Measurements from ENCODE around the gene DDX31.
"Not testable (repeated sequence)": the region's sequence is repeated elsewhere in the genome, so short reads cannot be mapped to it uniquely, and the experiment has no call there.

DDX31 gene

DNA sequence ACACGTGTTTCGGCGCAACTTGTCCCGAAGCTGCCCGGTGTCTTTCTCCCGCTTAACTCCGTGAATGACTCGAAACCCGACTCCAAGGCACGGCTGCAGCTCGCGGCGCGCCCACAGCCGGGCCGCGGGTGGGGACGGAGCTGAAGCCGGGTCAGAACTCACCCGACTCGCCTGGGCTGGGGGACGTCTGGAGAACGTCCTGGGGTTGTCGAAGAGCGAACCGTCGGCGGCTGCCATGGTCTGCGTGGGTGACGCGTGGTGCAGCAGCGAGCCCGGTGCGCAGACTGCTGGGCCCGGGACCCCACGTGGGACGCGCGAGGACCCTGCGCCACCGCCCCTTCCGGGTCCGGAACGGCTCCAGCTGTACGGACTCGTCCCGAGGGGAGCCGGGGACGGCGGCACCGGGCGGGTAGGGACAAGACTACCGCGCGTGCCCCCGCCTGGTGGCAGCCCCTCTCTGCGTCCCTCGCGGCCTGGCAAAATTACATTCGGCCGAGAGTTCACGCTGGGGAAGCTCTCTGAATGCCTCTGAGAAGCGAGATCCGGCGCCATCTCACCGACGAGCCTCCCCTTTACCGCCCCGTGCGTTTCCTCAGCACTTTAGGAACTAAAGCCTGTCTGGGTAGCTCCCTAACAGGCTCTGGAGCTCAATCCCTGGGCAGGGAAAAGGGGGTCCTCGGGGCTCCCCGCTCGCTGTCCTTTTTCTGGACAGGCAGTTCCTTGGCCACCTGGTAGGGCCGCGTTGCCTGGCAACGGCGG, at the start of gene DDX31:
TSS of gene DDX31 (minus strand) at position 286 of the 759 bp plus-strand sequence. CDS start at position 237, 49 bp downstream.
- H3K36me3 ChIP-seq (ENCODE audit: insufficient read depth, low read length): no peaks in the 10 kb centered on the region
- peak within 1 kb of the TSS; percentile 87 for H3K27ac ChIP-seq (ENCODE audit: low read depth, low read length)
- H3K4me1 ChIP-seq (ENCODE audit: insufficient read depth, low read length): peaks cover 27% of the 10 kb centered on the region
- peak within 1 kb of the TSS; percentile 91 to 99 for H3K4me3 ChIP-seq (ENCODE audit: low read depth in 1 of 2, low read length in 2 of 2)
- H3K9me3 ChIP-seq (ENCODE audit: low read length): no peaks in the 10 kb centered on the region
- H3K9ac ChIP-seq (ENCODE audit: low read length): peak within 1 kb of the TSS; percentile 77
- no peaks in the 10 kb centered on the region for H3K27me3 ChIP-seq (ENCODE audit: control insufficient read depth in 1 of 2, insufficient read depth in 2 of 2, low read length in 2 of 2)

DNA sequence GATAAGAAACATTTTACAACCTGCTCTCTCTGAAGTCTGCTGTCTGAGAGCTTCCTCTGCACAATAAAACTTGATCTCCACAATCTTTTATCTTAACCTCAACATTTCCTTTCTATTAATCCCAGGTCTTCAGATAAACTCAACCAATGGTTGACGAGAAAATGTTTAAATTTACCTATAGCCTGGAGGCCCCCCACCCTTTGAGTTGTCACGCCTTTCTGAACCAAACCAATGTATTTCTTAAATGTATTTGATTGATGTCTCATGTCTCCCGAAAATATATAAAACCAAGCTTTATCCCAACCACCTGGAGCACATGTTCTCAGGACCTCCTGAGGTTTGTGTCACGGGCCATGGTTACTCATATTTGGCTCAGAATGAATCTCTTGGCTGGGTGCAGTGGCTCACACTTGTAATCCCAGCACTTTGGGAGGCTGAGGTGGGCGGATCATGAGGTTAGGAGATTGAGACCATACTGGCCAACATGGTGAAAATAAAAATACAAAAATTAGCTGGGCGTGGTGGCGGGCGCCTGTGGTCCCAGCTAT, 48.7 kb upstream of the DDX31 start:
- H3K27ac ChIP-seq (ENCODE audit: low read depth, low read length); H3K4me3 ChIP-seq (ENCODE audit: low read depth in 1 of 2, low read length in 2 of 2); H3K9me3 ChIP-seq (ENCODE audit: low read length); H3K27me3 ChIP-seq (ENCODE audit: control insufficient read depth in 1 of 2, insufficient read depth in 2 of 2, low read length in 2 of 2); H3K9ac ChIP-seq (ENCODE audit: low read length); H3K4me1 ChIP-seq (ENCODE audit: insufficient read depth, low read length); H3K36me3 ChIP-seq (ENCODE audit: insufficient read depth, low read length): not testable (repeated sequence)

DNA sequence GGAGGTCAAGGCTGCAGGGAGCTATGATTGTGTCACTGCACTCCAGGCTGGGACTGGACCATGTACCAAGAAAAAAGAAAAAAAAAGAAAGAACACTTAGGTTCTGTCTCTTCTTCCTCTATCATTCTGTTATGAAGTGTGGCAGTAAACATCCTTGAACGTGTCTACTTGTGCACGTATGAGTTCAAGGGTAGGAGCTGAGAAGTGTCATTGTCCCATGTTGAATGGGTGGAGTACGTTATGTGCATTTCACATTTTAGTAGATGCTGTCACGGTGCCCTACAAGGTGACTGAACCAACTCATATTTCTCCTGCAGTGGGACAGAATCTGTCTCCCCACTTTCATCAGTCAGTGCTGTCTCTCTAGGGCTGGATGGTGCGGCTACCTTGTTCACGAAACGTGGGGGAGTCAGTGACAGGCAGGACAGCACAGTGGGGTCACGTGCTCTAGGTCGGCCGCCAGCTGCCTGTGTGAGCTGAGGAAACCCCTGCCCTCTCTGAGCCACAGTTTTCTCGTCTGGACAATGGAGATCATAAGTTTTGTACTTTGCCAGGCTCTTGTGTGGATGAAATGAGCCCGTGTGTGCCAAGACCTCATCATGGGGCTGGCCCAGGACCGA, 47.7 kb upstream of the DDX31 start:
- no peaks in the 10 kb centered on the region for H3K36me3 ChIP-seq (ENCODE audit: insufficient read depth, low read length)
- H3K27me3 ChIP-seq (ENCODE audit: control insufficient read depth in 1 of 2, insufficient read depth in 2 of 2, low read length in 2 of 2): no peaks in the 10 kb centered on the region
- H3K4me3 ChIP-seq (ENCODE audit: low read depth in 1 of 2, low read length in 2 of 2): no peak overlapping the region
- H3K9me3 ChIP-seq (ENCODE audit: low read length): no peaks in the 10 kb centered on the region
- H3K4me1 ChIP-seq (ENCODE audit: insufficient read depth, low read length): no peaks in the 10 kb centered on the region
- H3K27ac ChIP-seq (ENCODE audit: low read depth, low read length): no peak overlapping the region
- H3K9ac ChIP-seq (ENCODE audit: low read length): no peak overlapping the region

DNA sequence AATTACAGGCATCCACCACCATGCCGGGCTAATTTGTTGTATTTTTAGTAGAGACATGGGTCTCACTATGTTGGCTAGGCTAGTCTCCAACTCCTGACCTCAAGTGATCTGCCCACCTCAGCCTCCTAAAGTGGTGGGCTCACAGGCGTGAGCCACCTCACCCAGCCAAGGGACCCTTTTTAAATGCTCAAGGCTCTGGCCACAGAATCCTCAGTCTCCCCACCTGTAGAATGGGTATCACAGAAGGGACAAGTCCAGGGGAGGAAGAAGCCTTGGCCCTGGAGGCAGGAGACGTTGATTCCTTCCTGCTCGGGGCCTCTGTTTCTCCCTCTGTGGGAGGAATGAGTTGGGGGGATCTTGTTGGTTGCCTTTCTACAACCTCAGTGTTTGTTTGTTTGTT, 46.2 kb upstream of the DDX31 start:
- no peak overlapping the region for H3K27ac ChIP-seq (ENCODE audit: low read depth, low read length)
- H3K36me3 ChIP-seq (ENCODE audit: insufficient read depth, low read length): no peaks in the 10 kb centered on the region
- no peaks in the 10 kb centered on the region for H3K27me3 ChIP-seq (ENCODE audit: control insufficient read depth in 1 of 2, insufficient read depth in 2 of 2, low read length in 2 of 2)
- H3K9ac ChIP-seq (ENCODE audit: low read length): no peak overlapping the region
- H3K4me1 ChIP-seq (ENCODE audit: insufficient read depth, low read length): no peaks in the 10 kb centered on the region
- H3K4me3 ChIP-seq (ENCODE audit: low read depth in 1 of 2, low read length in 2 of 2): no peak overlapping the region
- H3K9me3 ChIP-seq (ENCODE audit: low read length): no peaks in the 10 kb centered on the region

DNA sequence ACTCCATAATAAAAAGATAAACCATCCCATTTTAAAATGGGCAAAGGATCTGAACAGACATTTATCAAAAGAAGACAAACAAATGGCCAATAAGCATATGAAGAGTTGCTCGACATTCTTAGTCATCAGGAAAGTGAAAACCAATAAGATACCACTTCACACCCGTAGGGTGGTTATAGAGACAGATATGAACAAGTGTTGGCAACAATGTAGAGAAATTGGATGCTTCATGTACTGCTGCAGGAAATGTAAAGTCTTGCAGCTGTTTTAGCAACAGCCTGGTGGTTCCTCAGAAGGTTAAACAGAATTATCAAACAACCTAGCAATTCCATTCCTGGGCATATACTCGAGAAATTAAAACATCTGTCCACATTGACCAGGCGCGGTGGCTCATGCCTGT, 43.0 kb upstream of the DDX31 start:
- no peaks in the 10 kb centered on the region for H3K36me3 ChIP-seq (ENCODE audit: insufficient read depth, low read length)
- H3K9me3 ChIP-seq (ENCODE audit: low read length): no peaks in the 10 kb centered on the region
- H3K27ac ChIP-seq (ENCODE audit: low read depth, low read length): no peak overlapping the region
- no peaks in the 10 kb centered on the region for H3K27me3 ChIP-seq (ENCODE audit: control insufficient read depth in 1 of 2, insufficient read depth in 2 of 2, low read length in 2 of 2)
- H3K9ac ChIP-seq (ENCODE audit: low read length): no peak overlapping the region
- no peak overlapping the region for H3K4me3 ChIP-seq (ENCODE audit: low read depth in 1 of 2, low read length in 2 of 2)
- H3K4me1 ChIP-seq (ENCODE audit: insufficient read depth, low read length): no peaks in the 10 kb centered on the region

DNA sequence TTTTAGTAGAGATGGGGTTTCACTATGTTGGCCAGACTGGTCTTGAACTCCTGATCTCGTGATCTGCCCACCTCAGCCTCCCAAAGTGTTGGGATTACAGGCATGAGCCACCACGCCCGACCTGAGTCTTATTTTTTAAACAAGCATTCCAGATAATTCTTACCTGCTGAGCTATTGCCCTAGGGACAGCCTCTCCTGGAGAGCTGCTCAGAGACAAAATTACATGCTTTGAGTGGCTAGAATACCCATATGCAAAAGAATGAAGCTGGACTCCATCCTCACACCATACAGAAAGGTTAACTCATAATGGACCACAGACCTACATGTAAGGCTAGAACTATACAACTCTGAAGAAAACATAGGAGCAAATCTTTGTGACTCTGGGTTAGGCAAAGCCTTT, 42.1 kb upstream of the DDX31 start:
- Histone ChIP-seq H3K9ac (ENCODE audit: low read length) (no peak overlapping the region), H3K36me3 (ENCODE audit: insufficient read depth, low read length) (no peaks in the 10 kb centered on the region), H3K4me3 (ENCODE audit: low read depth in 1 of 2, low read length in 2 of 2) (no peak overlapping the region), H3K4me1 (ENCODE audit: insufficient read depth, low read length) (no peaks in the 10 kb centered on the region), H3K27ac (ENCODE audit: low read depth, low read length) (no peak overlapping the region), H3K9me3 (ENCODE audit: low read length) (no peaks in the 10 kb centered on the region), H3K27me3 (ENCODE audit: control insufficient read depth in 1 of 2, insufficient read depth in 2 of 2, low read length in 2 of 2) (no peaks in the 10 kb centered on the region)

DNA sequence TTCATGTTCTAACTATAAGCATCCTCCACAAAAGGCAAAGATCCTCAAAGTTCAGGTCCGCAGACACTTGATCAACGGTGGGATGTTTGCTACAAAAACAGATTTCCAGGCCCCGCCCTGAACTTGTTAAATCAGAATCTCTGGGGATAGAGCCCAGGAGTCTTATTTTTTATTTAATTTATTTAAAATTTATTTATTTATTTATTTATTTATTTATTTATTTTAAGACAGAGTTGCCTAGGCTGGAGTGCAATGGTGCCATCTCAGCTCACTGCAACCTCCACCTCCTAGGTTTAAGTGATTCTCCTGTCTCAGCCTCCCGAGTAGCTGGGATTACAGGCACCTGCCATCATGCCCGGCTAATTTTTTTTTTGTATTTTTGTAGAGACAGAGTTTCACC, 41.4 kb upstream of the DDX31 start:
- H3K9me3 ChIP-seq (ENCODE audit: low read length); H3K9ac ChIP-seq (ENCODE audit: low read length); H3K27ac ChIP-seq (ENCODE audit: low read depth, low read length); H3K4me3 ChIP-seq (ENCODE audit: low read depth in 1 of 2, low read length in 2 of 2); H3K4me1 ChIP-seq (ENCODE audit: insufficient read depth, low read length); H3K27me3 ChIP-seq (ENCODE audit: control insufficient read depth in 1 of 2, insufficient read depth in 2 of 2, low read length in 2 of 2); H3K36me3 ChIP-seq (ENCODE audit: insufficient read depth, low read length): not testable (repeated sequence)

DNA sequence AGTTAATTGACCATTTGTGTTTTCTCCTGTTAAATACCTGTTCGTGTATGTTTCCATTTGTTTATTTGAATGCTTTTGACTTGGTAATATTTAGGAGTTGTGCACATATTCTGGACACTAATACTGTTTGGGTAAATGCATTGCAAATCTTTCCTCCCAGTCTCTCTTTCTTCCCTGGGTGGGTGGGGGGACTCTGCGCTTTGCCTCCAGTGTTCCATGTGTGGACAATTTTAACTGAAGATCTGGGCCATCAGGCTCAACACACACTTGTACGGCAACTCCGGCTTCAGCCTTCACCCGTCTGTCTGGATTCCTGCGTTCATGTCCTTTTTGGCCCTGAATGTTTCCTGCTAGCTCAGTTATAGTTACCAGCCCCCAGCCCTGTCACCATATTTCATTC, 40.5 kb upstream of the DDX31 start:
- Histone ChIP-seq H3K36me3 (ENCODE audit: insufficient read depth, low read length) (no peaks in the 10 kb centered on the region), H3K4me1 (ENCODE audit: insufficient read depth, low read length) (no peaks in the 10 kb centered on the region), H3K9ac (ENCODE audit: low read length) (no peak overlapping the region), H3K27ac (ENCODE audit: low read depth, low read length) (no peak overlapping the region), H3K4me3 (ENCODE audit: low read depth in 1 of 2, low read length in 2 of 2) (no peak overlapping the region), H3K27me3 (ENCODE audit: control insufficient read depth in 1 of 2, insufficient read depth in 2 of 2, low read length in 2 of 2) (no peaks in the 10 kb centered on the region), H3K9me3 (ENCODE audit: low read length) (no peaks in the 10 kb centered on the region)

DNA sequence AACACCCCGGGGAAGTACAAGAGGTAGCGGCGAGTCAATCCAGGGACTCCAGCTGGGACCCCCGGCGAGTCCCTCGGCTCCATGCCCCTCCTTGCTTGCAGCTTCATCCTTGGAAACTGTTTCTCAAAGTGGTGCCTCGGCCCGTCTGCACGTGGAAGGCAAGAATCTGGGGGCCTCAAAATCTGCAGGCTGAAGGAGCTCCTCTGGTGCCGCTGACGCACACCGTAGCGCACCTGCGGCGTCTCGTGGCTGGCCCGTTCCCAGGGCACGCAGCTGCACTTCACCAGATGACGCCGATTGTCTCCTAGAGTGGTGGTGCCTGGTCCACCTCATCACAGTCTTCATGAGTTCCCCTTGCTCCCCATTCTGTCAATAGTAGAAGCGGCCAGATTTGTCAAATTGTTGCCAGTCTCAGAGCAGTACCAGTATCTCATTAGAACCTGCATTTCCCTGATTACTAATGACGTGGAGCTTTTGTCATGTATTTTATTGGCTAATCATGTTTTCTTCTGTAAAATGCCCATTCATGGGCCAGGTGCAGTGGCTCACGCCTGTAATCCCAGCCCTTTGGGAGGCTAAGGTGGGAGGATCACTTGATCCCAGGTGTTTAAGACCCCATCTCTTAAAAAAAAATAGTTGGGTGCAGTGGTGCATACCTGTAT, 39.1 kb upstream of the DDX31 start:
- H3K9ac ChIP-seq (ENCODE audit: low read length): no peak overlapping the region
- H3K27me3 ChIP-seq (ENCODE audit: control insufficient read depth in 1 of 2, insufficient read depth in 2 of 2, low read length in 2 of 2): no peaks in the 10 kb centered on the region
- H3K9me3 ChIP-seq (ENCODE audit: low read length): no peaks in the 10 kb centered on the region
- H3K4me1 ChIP-seq (ENCODE audit: insufficient read depth, low read length): no peaks in the 10 kb centered on the region
- no peak overlapping the region for H3K4me3 ChIP-seq (ENCODE audit: low read depth in 1 of 2, low read length in 2 of 2)
- H3K36me3 ChIP-seq (ENCODE audit: insufficient read depth, low read length): no peaks in the 10 kb centered on the region
- no peak overlapping the region for H3K27ac ChIP-seq (ENCODE audit: low read depth, low read length)

DNA sequence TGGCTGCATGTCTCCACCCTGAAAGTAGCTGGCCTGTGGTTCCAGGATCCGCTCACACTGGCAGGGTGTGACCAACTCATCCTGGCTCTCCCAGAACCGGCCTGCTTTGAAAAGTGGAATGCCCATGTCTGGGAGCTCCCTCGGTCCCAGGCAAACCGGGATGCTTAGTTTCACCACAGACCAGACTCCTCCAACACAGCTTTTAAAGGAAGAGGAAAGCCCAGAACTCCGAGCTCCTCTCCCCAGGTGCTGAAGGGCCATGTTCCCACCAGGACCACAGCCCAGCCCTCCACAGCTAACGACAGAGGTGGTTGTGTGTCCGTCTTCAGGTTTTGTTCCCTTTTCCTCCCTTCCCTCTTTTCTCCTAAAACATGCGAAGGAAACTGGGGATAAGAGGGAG, 38.5 kb upstream of the DDX31 start:
- Histone ChIP-seq H3K27ac (ENCODE audit: low read depth, low read length) (no peak overlapping the region), H3K27me3 (ENCODE audit: control insufficient read depth in 1 of 2, insufficient read depth in 2 of 2, low read length in 2 of 2) (no peaks in the 10 kb centered on the region), H3K9ac (ENCODE audit: low read length) (no peak overlapping the region), H3K9me3 (ENCODE audit: low read length) (no peaks in the 10 kb centered on the region), H3K36me3 (ENCODE audit: insufficient read depth, low read length) (no peaks in the 10 kb centered on the region), H3K4me3 (ENCODE audit: low read depth in 1 of 2, low read length in 2 of 2) (no peak overlapping the region), H3K4me1 (ENCODE audit: insufficient read depth, low read length) (no peaks in the 10 kb centered on the region)

DNA sequence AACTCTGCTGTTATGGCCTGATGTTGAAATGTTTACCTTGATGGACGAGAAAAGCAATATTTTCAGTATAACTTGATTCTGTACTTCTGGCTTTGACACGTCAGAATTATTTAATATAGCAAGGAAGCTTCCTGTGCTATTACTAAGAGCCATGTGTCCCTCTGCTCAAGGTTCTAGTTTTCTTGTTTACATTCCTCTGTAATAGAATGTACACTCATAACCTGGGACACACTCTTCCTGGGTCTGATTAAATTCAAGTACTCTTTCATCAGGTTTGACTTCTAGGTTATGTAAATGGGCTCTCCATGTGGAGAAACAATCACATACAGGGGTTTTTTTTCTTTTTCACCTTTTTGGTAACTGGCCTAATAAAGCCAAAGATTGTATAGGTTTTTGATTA, 33.6 kb upstream of the DDX31 start:
- Histone ChIP-seq H3K4me3 (ENCODE audit: low read depth in 1 of 2, low read length in 2 of 2) (no peak overlapping the region), H3K9me3 (ENCODE audit: low read length) (no peaks in the 10 kb centered on the region), H3K27me3 (ENCODE audit: control insufficient read depth in 1 of 2, insufficient read depth in 2 of 2, low read length in 2 of 2) (no peaks in the 10 kb centered on the region), H3K36me3 (ENCODE audit: insufficient read depth, low read length) (no peaks in the 10 kb centered on the region), H3K27ac (ENCODE audit: low read depth, low read length) (no peak overlapping the region), H3K4me1 (ENCODE audit: insufficient read depth, low read length) (no peaks in the 10 kb centered on the region), H3K9ac (ENCODE audit: low read length) (no peak overlapping the region)
